Measurements from ENCODE around the gene TUBB1.
"Not testable (repeated sequence)": the region's sequence is repeated elsewhere in the genome, so short reads cannot be mapped to it uniquely, and the experiment has no call there.

Gene TUBB1

DNA sequence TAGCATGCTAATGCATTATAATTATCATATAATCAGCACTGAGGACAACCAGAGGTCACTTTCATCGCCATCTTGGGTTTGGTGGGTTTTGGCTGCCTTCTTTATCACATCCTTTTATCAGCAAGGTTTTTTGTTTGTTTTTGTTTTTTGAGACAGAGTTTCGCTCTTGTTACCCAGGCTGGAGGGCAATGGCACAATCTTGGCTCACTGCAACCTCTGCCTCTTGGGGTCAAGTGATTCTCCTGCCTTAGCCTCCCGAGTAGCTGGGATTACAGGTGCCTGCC, 7.4 kb upstream of the TUBB1 start:
- H3K4me1 Mint-ChIP-seq = peaks cover 36% of the 10 kb centered on the region
- H3K9me3 Mint-ChIP-seq; H3K27ac Mint-ChIP-seq (ENCODE audit: low read depth); H3K4me3 Mint-ChIP-seq; ATAC-seq (replicated peaks; ENCODE audit: extremely low read depth, poor library complexity, severe bottlenecking); DNase-seq (ENCODE audit: low spot score in 2 of 2); H3K27me3 Mint-ChIP-seq; H3K36me3 Mint-ChIP-seq (ENCODE audit: insufficient read depth): not testable (repeated sequence)

DNA sequence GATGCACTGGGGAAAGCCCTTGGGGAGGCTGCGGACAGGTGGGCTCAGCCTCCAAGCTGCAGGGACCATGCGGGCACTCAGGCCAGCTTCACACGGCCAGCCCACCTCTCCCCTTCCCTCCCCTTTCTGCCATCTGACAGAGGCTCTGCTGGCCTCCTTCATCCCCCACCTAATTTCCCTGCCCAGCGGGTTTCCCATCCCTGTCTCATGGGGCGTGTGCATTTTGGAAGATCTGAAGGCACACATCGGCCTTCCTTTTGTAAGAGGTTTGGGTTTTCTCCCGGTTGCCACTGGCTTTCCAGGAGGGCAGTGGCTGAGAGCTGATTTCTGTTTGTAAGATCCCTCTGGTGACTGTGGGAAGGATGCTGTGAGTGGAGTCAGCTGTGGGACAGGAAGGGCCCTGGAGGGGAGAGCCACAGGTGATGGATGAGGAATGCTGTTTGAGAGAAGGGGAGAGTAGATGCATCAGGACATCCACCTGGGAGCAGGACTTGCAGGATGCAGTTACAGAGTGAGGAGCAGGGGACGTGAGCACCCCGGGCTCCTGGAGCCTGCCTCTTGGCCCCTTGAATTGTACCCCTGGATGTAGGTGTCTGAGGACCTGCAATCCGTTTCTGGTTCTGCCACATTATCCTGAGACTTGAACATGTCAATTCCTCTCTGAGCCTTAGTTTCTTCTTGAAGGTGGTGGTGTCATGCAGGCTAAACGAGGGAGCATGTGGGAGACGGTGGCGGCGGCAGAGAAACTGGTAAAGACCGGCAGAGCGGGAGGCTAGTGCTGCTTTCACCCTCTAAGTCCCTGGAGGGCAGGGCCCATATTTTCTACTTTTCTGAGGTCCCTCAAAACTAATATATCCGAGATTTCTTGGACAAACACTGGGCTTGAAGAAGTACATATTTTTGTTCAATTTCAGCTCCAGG, 5.9 kb upstream of the TUBB1 start:
- Mint-ChIP-seq H3K27me3 (no peaks in the 10 kb centered on the region), H3K36me3 (ENCODE audit: insufficient read depth) (peaks cover 2% of the 10 kb centered on the region), H3K4me1 (peaks cover 43% of the 10 kb centered on the region), H3K9me3 (no peaks in the 10 kb centered on the region), H3K27ac (ENCODE audit: low read depth) (no peak overlapping the region), H3K4me3 (no peak overlapping the region)
- no peak for ATAC-seq (replicated peaks; ENCODE audit: extremely low read depth, poor library complexity, severe bottlenecking)
- no peak for DNase-seq (ENCODE audit: low spot score in 2 of 2)

- peak; percentile 90 for ATAC-seq (replicated peaks; ENCODE audit: extremely low read depth, poor library complexity, severe bottlenecking)
- no peaks in the 10 kb centered on the region for H3K27me3 Mint-ChIP-seq
- peak overlapping the region; percentile 32 for H3K4me3 Mint-ChIP-seq
- peak overlapping the region; percentile 70 for H3K27ac Mint-ChIP-seq (ENCODE audit: low read depth)
- peaks cover 43% of the 10 kb centered on the region for H3K4me1 Mint-ChIP-seq
- no peak for DNase-seq (ENCODE audit: low spot score in 2 of 2)
- peaks cover 2% of the 10 kb centered on the region for H3K36me3 Mint-ChIP-seq (ENCODE audit: insufficient read depth)
- no peaks in the 10 kb centered on the region for H3K9me3 Mint-ChIP-seq
Measured at GRCh38 chr20:59013959-59014608, 5.1 kb upstream of the TUBB1 start.

- ATAC-seq (replicated peaks; ENCODE audit: extremely low read depth, poor library complexity, severe bottlenecking) (no peak), DNase-seq (ENCODE audit: low spot score in 2 of 2) (no peak)
- no peaks in the 10 kb centered on the region for H3K9me3 Mint-ChIP-seq
- H3K4me3 Mint-ChIP-seq = peak overlapping the region; percentile 32
- H3K36me3 Mint-ChIP-seq (ENCODE audit: insufficient read depth) = peaks cover 2% of the 10 kb centered on the region
- H3K27ac Mint-ChIP-seq (ENCODE audit: low read depth) = peak overlapping the region; percentile 70
- H3K27me3 Mint-ChIP-seq = no peaks in the 10 kb centered on the region
- peaks cover 43% of the 10 kb centered on the region for H3K4me1 Mint-ChIP-seq
Measured at GRCh38 chr20:59014680-59015389, 4.4 kb upstream of the TUBB1 start.

DNA sequence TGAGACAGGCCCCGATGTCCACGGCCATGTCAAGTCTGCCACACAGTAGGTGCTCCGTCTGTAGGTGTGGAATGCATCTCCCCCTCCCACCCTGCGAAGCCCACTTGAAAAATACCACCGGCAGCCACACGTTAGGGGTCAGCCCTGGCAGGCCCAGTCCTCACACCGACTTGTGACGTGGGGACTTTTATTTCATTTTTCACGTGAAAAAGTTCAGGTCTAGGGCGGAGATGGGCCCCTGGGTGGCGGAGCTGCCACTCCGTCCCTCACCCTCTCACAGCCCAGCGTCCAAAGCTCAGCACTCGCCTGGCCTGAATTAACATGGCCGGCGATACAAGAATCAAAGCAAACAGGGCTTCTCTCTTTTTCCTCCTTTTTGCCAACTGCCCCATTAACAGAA, 3.8 kb upstream of the TUBB1 start:
- no peak for ATAC-seq (replicated peaks; ENCODE audit: extremely low read depth, poor library complexity, severe bottlenecking)

DNA sequence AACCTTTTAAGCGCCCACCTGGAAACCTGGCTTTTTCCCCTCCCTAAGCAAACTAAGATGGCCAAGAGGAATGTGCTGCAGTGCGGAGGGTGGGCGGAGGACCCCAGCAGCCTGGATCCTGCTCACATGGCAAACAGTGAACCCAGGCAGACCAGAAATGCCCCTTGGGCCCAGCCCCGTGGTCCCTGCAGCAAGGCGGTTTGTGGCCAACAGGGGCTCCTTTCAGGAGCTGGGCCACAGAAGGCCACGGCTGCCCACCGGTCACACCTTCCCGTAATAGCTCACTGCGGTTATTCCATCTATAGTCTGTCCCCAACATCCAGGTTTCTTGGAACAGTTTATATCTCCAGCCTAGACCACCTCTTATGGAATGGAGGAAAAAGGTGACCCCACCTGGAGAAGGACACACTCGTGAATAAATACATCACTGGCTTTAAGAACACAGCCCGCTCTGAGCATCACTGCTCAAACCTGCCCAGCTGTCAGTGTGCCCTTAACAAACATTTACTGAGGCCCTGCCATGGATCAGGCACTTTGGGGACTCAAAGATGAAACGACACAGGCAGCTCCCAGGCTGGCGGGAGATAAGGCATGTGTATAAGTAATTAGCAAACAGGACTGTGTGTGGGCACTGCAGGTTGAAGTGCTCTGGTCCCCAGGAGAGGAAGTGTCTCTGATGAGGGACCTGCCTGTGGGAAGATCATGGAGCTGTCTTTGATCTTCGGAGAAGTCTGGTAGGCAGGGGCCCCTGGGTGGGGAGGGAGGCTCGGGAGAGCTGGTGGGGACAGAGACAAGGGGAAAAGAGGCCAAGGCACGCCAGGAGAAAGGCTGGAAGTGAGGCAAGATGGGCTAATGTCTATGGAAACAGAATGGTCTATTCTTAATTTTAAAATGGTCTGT, 3.2 kb upstream of the TUBB1 start:
- ATAC-seq (replicated peaks; ENCODE audit: extremely low read depth, poor library complexity, severe bottlenecking) (no peak), DNase-seq (ENCODE audit: low spot score in 2 of 2) (no peak)
- Mint-ChIP-seq H3K27me3 (no peaks in the 10 kb centered on the region), H3K4me3 (peak overlapping the region; percentile 25), H3K9me3 (no peaks in the 10 kb centered on the region), H3K27ac (ENCODE audit: low read depth) (no peak overlapping the region), H3K4me1 (peaks cover 43% of the 10 kb centered on the region), H3K36me3 (ENCODE audit: insufficient read depth) (peaks cover under 1% of the 10 kb centered on the region)

More for the DNA sequence above, 3.8 kb upstream of the TUBB1 start:
- Mint-ChIP-seq H3K4me1 (peaks cover 43% of the 10 kb centered on the region), H3K9me3 (no peaks in the 10 kb centered on the region), H3K27ac (ENCODE audit: low read depth) (no peak overlapping the region), H3K36me3 (ENCODE audit: insufficient read depth) (peaks cover 2% of the 10 kb centered on the region), H3K4me3 (peak overlapping the region; percentile 25), H3K27me3 (no peaks in the 10 kb centered on the region)
- no peak for DNase-seq (ENCODE audit: low spot score in 2 of 2)

DNA sequence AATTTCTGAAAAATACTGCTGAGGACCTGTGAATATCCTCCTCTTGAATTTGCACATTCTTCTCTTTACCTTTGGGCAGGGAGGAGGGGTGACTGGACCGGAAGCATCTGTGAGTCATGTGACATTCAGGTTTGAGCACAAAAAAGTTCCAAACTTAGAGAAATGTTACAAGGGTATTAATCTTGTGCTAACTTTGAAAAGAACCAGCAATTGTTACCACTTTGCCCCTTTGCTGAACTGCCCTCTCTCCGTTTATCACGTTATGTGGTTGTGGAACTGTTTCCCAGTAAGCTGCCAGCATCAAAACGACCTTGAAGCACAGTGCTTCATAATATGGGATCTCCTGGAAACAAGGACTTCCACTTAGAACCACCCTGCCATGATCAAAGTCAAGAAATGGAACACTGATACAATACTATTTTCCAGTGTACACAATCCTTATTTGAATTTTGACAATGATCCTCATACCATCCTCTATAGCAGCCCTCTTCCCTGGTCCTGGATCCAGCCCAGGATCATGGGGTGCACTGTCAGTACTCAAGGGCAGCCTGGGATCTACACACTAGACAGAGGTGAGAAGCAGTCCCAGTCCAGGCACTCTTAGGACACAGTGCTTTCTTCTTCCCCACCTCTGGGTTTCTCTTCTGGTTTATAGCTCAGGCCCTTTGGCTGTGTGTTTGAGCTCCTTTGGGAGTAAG, 2.3 kb upstream of the TUBB1 start:
- peaks cover under 1% of the 10 kb centered on the region for H3K36me3 Mint-ChIP-seq (ENCODE audit: insufficient read depth)
- H3K27ac Mint-ChIP-seq (ENCODE audit: low read depth) = peak overlapping the region; percentile 3
- peaks cover 39% of the 10 kb centered on the region for H3K4me1 Mint-ChIP-seq
- no peak for DNase-seq (ENCODE audit: low spot score in 2 of 2)
- H3K9me3 Mint-ChIP-seq = no peaks in the 10 kb centered on the region
- ATAC-seq (replicated peaks; ENCODE audit: extremely low read depth, poor library complexity, severe bottlenecking) = no peak
- no peaks in the 10 kb centered on the region for H3K27me3 Mint-ChIP-seq
- no peak overlapping the region for H3K4me3 Mint-ChIP-seq

DNA sequence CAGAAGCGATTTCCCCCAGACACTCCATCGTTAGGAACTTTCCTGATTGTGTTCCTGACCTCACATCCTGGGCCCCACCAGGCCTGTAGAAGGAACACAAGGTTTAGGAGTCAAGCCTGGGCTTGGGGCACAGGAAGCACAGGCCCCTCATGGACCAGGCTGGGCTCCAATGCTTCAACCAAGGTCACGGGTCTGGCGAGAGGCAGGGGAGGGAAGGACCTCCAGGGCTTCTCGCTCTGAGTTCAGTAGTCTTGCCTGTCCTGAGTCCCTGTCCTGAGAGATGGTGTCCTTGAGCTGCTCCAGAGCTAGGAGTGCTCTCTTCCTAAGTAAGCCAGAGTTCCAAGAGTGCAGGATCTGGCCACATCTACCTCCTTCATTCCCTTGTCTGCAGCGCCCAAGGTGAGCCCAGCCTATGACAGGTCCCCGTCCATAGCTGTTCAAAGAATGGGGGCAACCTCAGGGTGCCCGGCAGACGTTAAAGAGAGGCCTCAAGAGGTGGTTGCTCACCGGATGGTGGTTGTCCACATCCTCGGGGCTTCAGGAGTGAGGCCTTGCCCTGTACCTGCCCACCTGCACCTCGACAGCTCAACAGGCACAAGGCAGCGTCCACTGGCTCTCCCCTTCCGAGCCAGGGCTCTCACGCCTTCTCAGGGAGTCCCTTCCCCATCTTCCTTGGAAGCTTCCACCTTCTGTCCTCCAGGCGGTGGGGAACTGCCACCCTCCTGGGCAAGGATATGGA, 1.6 kb upstream of the TUBB1 start:
- DNase-seq (ENCODE audit: low spot score in 2 of 2) (no peak), ATAC-seq (replicated peaks; ENCODE audit: extremely low read depth, poor library complexity, severe bottlenecking) (no peak)
- no peak overlapping the region for H3K4me3 Mint-ChIP-seq
- H3K27me3 Mint-ChIP-seq = no peaks in the 10 kb centered on the region
- H3K36me3 Mint-ChIP-seq (ENCODE audit: insufficient read depth) = peaks cover 3% of the 10 kb centered on the region
- H3K27ac Mint-ChIP-seq (ENCODE audit: low read depth) = peak overlapping the region; percentile 3
- H3K4me1 Mint-ChIP-seq = peaks cover 39% of the 10 kb centered on the region
- H3K9me3 Mint-ChIP-seq = no peaks in the 10 kb centered on the region

- H3K27ac Mint-ChIP-seq (ENCODE audit: low read depth) = no peak overlapping the region
- peaks cover 13% of the 10 kb centered on the region for H3K36me3 Mint-ChIP-seq (ENCODE audit: insufficient read depth)
- H3K4me1 Mint-ChIP-seq = peaks cover 30% of the 10 kb centered on the region
- no peaks in the 10 kb centered on the region for H3K9me3 Mint-ChIP-seq
- ATAC-seq (replicated peaks; ENCODE audit: extremely low read depth, poor library complexity, severe bottlenecking) = no peak
- H3K4me3 Mint-ChIP-seq = no peak overlapping the region
- no peaks in the 10 kb centered on the region for H3K27me3 Mint-ChIP-seq
- DNase-seq (ENCODE audit: low spot score in 2 of 2) = no peak
Measured at GRCh38 chr20:59018817-59019216, 412 bp upstream of the TUBB1 start.

GRCh38 chr20:59020938-59021551, 1.8 kb downstream of the TUBB1 start:
- DNase-seq (ENCODE audit: low spot score in 2 of 2) = no peak

GRCh38 chr20:59022754-59023153, 3.5 kb downstream of the TUBB1 start:
- Mint-ChIP-seq H3K4me1 (peaks cover 33% of the 10 kb centered on the region), H3K9me3 (no peaks in the 10 kb centered on the region), H3K4me3 (no peak overlapping the region), H3K27me3 (no peaks in the 10 kb centered on the region), H3K36me3 (ENCODE audit: insufficient read depth) (peaks cover 34% of the 10 kb centered on the region), H3K27ac (ENCODE audit: low read depth) (no peak overlapping the region)
- no peak for DNase-seq (ENCODE audit: low spot score in 2 of 2)
- ATAC-seq (replicated peaks; ENCODE audit: extremely low read depth, poor library complexity, severe bottlenecking) = no peak

More at GRCh38 chr20:59020938-59021551, 1.8 kb downstream of the TUBB1 start:
- H3K4me1 Mint-ChIP-seq = peaks cover 35% of the 10 kb centered on the region
- peaks cover 26% of the 10 kb centered on the region for H3K36me3 Mint-ChIP-seq (ENCODE audit: insufficient read depth)
- no peaks in the 10 kb centered on the region for H3K9me3 Mint-ChIP-seq
- H3K27me3 Mint-ChIP-seq = no peaks in the 10 kb centered on the region
- no peak overlapping the region for H3K27ac Mint-ChIP-seq (ENCODE audit: low read depth)
- no peak overlapping the region for H3K4me3 Mint-ChIP-seq
- ATAC-seq (replicated peaks; ENCODE audit: extremely low read depth, poor library complexity, severe bottlenecking) = no peak

All from central memory CD8-positive, alpha-beta T cell (primary cell).